ENCODE measurements around the gene DALRD3. TPM values are rescaled to one million over a fixed set of nuclear protein-coding genes. Genes with fewer than 3 reads are reported as not detected.

The DALRD3 gene
- total RNA-seq, 1 experiment from 2014 or later, result 42.9 TPM

DNA sequence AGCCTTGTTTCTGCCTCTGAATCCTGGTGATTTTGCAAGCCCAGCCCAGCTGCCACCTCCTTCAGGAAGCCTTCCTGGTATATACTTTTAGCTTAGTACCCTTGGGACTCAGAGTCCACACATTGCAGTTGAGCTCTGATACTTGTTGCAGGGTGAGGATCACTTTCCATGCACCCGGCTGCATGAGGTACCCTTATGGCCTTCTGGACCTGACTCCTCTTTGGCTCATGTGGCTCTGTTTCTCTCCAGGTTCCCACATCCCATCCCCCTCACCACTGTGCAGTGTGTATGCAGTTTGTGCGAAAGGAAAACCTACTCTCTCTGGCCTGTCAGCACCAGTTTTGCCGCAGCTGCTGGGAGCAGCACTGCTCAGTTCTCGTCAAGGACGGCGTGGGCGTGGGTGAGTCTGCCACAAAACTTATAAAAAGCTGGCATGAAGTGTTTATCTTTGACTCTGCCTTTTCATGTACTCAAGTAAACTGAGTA, 51.5 kb downstream of the DALRD3 start:
- Histone ChIP-seq H3K4me2 (ENCODE audit: low read length) (no peak overlapping the region), H3K4me1 (ENCODE audit: control insufficient read depth in 1 of 2, insufficient read depth in 2 of 2, low read length in 2 of 2) (no peaks in the 10 kb centered on the region), H3K36me3 (ENCODE audit: control insufficient read depth in 1 of 2, insufficient read depth in 2 of 2, low read length in 2 of 2) (peaks cover 41 to 56% of the 10 kb centered on the region in 2 experiments), H3K9me3 (ENCODE audit: control insufficient read depth in 1 of 2, insufficient read depth in 1 of 2, low read depth in 1 of 2, low read length in 2 of 2) (no peaks in the 10 kb centered on the region), H2AFZ (ENCODE audit: low read depth, low read length, poor library complexity, severe bottlenecking) (no peak overlapping the region), H3K27me3 (ENCODE audit: insufficient read depth, low read length) (no peaks in the 10 kb centered on the region), H4K20me1 (ENCODE audit: insufficient read depth) (no peaks in the 10 kb centered on the region), H3K27ac (ENCODE audit: low read depth, low read length) (no peak overlapping the region), H3K79me2 (ENCODE audit: insufficient read depth, low read length) (peaks cover 15% of the 10 kb centered on the region), H3K9me2 (ENCODE audit: insufficient read depth) (no peaks in the 10 kb centered on the region), H3K4me3 (replicated peaks in 1 of 2; ENCODE audit: low read depth in 1 of 2, low read length in 2 of 2) (no peak overlapping the region), H3K9ac (ENCODE audit: low read length) (no peak overlapping the region)
- no peak for TF ChIP-seq EGR1 (IDR thresholded peaks at IDR 0.05; ENCODE audit: low read depth)
- TF ChIP-seq CEBPB (IDR thresholded peaks at IDR 0.05; ENCODE audit: low read depth), result no peak
- no peak for TF ChIP-seq SP1 (IDR thresholded peaks at IDR 0.05; ENCODE audit: low read depth)
- no peak for TF ChIP-seq EZH2 (IDR thresholded peaks at IDR 0.05)
- TF ChIP-seq, protein P1, sequence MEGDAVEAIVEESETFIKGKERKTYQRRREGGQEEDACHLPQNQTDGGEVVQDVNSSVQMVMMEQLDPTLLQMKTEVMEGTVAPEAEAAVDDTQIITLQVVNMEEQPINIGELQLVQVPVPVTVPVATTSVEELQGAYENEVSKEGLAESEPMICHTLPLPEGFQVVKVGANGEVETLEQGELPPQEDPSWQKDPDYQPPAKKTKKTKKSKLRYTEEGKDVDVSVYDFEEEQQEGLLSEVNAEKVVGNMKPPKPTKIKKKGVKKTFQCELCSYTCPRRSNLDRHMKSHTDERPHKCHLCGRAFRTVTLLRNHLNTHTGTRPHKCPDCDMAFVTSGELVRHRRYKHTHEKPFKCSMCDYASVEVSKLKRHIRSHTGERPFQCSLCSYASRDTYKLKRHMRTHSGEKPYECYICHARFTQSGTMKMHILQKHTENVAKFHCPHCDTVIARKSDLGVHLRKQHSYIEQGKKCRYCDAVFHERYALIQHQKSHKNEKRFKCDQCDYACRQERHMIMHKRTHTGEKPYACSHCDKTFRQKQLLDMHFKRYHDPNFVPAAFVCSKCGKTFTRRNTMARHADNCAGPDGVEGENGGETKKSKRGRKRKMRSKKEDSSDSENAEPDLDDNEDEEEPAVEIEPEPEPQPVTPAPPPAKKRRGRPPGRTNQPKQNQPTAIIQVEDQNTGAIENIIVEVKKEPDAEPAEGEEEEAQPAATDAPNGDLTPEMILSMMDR (IDR thresholded peaks at IDR 0.05 in 2 of 3, conservative IDR thresholded peaks at IDR 0.05 in 1 of 3; ENCODE audit: borderline replicate concordance in 1 of 3, insufficient read depth in 1 of 3, low read depth in 2 of 3, low read length in 2 of 3), result no peak
- no peak for TF ChIP-seq TCF7L2 (IDR thresholded peaks at IDR 0.05; ENCODE audit: borderline replicate concordance, extremely low read depth, insufficient read depth, insufficient read length)
- no peak for TF ChIP-seq ZNF274 (IDR thresholded peaks at IDR 0.05; ENCODE audit: low read depth, low read length)
- TF ChIP-seq, protein P2, sequence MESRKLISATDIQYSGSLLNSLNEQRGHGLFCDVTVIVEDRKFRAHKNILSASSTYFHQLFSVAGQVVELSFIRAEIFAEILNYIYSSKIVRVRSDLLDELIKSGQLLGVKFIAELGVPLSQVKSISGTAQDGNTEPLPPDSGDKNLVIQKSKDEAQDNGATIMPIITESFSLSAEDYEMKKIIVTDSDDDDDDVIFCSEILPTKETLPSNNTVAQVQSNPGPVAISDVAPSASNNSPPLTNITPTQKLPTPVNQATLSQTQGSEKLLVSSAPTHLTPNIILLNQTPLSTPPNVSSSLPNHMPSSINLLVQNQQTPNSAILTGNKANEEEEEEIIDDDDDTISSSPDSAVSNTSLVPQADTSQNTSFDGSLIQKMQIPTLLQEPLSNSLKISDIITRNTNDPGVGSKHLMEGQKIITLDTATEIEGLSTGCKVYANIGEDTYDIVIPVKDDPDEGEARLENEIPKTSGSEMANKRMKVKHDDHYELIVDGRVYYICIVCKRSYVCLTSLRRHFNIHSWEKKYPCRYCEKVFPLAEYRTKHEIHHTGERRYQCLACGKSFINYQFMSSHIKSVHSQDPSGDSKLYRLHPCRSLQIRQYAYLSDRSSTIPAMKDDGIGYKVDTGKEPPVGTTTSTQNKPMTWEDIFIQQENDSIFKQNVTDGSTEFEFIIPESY (IDR thresholded peaks at IDR 0.05; ENCODE audit: extremely low read depth, insufficient replicate concordance, low read length), result no peak
- intact Hi-C loops (cut with micrococcal nuclease), result no loop called here
- RAD21 ChIA-PET (ENCODE audit: low non-redundant PET in 1 of 2, low total read pairs in 2 of 2, uncharacterized antibody in 2 of 2, unreplicated experiment in 2 of 2), result no interaction called here
- BruUV-seq (replicated peaks), result no TSS peak
- DNase-seq (ENCODE audit: low read depth, low spot score), result no peak
- POLR2A ChIA-PET, result no interaction called here
- no peak for ATAC-seq
- CTCF ChIA-PET, result interaction anchor here (1.0 kb wide), 2 partner anchors 13 to 22 kb away, joined by 3 read pairs; no protein-coding TSS in a partner anchor

Data from HCT116 (cell line).